Sigmoid colon (tissue), 7 donors: ENCODE measurements around the gene WSB1. TPM values are rescaled to one million over a fixed set of nuclear protein-coding genes. Genes with fewer than 3 reads are reported as not detected.

Experiments
- DNase-seq: peaks from one replicate; pipeline ENCODE4 v3.0.0-alpha.2; 2019
- H3K27ac ChIP-seq, 4 donors: fragments of 200-600 bp; sonication (generic); one replicate each; pipeline ENCODE4 v1.5.1; 2016 to 2019; ENCODE audit warnings: mild to moderate bottlenecking in 1 of 4
- H3K27me3 ChIP-seq, 3 donors: fragments of 200-600 bp; sonication (generic); one replicate each; pipeline ENCODE4 v1.5.1; 2019; ENCODE audit warnings: mild to moderate bottlenecking in 1 of 3
- H3K36me3 ChIP-seq, 4 donors: fragments of 200-600 bp; sonication (generic); one replicate each; pipeline ENCODE4 v1.5.1; 2016 to 2019
- H3K4me1 ChIP-seq, 4 donors: fragments of 200-600 bp; sonication (generic); one replicate each; pipeline ENCODE4 v1.5.1; 2017 to 2019
- H3K4me3 ChIP-seq, 4 donors: fragments of 200-600 bp; sonication (generic); one replicate each; pipeline ENCODE4 v1.5.1; 2017 to 2019; ENCODE audit warnings: mild to moderate bottlenecking in 2 of 4, moderate library complexity in 1 of 4
- H3K9me3 ChIP-seq, 4 donors: fragments of 200-600 bp in 3 of 4; sonication (generic) in 3 of 4; one replicate each; pipeline versions ENCODE4 v1.5.1 to v1.6.1; 2013 to 2019
- EP300 ChIP-seq, 4 donors: sonication (generic); formaldehyde crosslinking; IDR thresholded peaks; one replicate each; pipeline ENCODE4 v1.6.1; 2017; ENCODE audit warnings: antibody characterized with exemption in 4 of 4
- POLR2A ChIP-seq, 2 donors: fragments of 450-650 bp; IDR thresholded peaks; one replicate each; pipeline ENCODE4 v1.6.1; 2016; ENCODE audit warnings: antibody characterized with exemption in 2 of 2, mild to moderate bottlenecking in 2 of 2, moderate library complexity in 2 of 2
- POLR2AphosphoS5 ChIP-seq, 4 donors: sonication (generic); formaldehyde crosslinking; IDR thresholded peaks; one replicate each; pipeline ENCODE4 v1.6.1; 2017; ENCODE audit warnings: antibody characterized with exemption in 4 of 4
- WGBS, 2 donors: extraction: QIAGEN DNeasy Blood & Tissue Kit; methylation state at CpG; one replicate each; pipeline ENCODE4 v1.1.7; 2013; 5-methylcytosine and 5-hydroxymethylcytosine counted together
- intact Hi-C: fragments of 100-400 bp; cut with DNase I; formaldehyde crosslinking; loops from one replicate; pipeline ENCODE4 v1.15.1; 2023
- polyA plus RNA-seq, 3 donors: library from polyadenylated mRNA; stranded (reverse); fragments of 200-250 nt; gene quantifications; one replicate each; pipeline ENCODE4 v1.2.3, GENCODE V29; 2013
- total RNA-seq, 4 donors: library from RNA; depleted of rRNA; stranded (reverse); fragments of >200 nt; gene quantifications; one replicate each; pipeline ENCODE4 v1.1.0, GENCODE V29; 2016
- TF ChIP-seq, protein P1 (sequence below), 4 experiments: fragments of 450-650 bp in 3 of 4; fragments of 200-600 bp in 1 of 4; IDR thresholded peaks; one replicate each; pipeline ENCODE4 v1.5.1; 2016 to 2019; ENCODE audit warnings: antibody characterized with exemption in 4 of 4, mild to moderate bottlenecking in 3 of 4, moderate library complexity in 2 of 4
- donor health status: healthy with polysubstance abuse.
- donor health status: Bipolar disorder and iron deficiency.
- donor health status: healthy.

WSB1 gene
- total and polyA plus RNA-seq, 7 donors = 23.4 to 240 (median 111) TPM

DNA sequence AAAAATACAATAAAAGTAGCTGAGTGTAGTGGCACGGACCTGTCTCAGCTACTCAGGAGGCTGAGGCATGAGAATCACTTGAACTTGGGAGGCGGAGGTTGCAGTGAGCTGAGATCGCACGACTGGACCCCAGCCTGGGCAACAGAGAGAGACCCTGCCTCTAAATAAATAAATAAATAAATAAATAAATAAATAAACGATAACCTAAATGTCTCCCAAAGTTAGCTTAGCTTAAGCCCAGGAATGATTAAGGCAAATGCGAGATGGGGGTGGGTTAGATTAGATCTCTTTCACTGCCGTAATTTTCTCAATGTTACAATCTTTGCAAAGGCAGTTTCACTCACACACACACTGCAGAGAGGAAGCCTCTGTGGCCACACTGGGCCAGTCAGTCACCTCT, 46.7 kb downstream of the WSB1 start:
- Histone ChIP-seq H3K27ac (no peak overlapping the region), H3K9me3 (no peaks in the 10 kb centered on the region), H3K36me3 (no peaks in the 10 kb centered on the region), H3K27me3 (no peaks in the 10 kb centered on the region), H3K4me3 (no peak overlapping the region), H3K4me1 (peaks cover 0 to 14% (median 0%) of the 10 kb centered on the region in 4 donors)
- WGBS, 2 donors = 97% methylated on average over 7 of the region's 7 CpGs
- DNase-seq = no peak
- no peak for TF ChIP-seq POLR2A (IDR thresholded peaks at IDR 0.05)
- TF ChIP-seq, protein P1, sequence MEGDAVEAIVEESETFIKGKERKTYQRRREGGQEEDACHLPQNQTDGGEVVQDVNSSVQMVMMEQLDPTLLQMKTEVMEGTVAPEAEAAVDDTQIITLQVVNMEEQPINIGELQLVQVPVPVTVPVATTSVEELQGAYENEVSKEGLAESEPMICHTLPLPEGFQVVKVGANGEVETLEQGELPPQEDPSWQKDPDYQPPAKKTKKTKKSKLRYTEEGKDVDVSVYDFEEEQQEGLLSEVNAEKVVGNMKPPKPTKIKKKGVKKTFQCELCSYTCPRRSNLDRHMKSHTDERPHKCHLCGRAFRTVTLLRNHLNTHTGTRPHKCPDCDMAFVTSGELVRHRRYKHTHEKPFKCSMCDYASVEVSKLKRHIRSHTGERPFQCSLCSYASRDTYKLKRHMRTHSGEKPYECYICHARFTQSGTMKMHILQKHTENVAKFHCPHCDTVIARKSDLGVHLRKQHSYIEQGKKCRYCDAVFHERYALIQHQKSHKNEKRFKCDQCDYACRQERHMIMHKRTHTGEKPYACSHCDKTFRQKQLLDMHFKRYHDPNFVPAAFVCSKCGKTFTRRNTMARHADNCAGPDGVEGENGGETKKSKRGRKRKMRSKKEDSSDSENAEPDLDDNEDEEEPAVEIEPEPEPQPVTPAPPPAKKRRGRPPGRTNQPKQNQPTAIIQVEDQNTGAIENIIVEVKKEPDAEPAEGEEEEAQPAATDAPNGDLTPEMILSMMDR (IDR thresholded peaks at IDR 0.05) = no peak
- TF ChIP-seq EP300 (IDR thresholded peaks at IDR 0.05) = no peak
- no peak for TF ChIP-seq POLR2AphosphoS5 (IDR thresholded peaks at IDR 0.05)
- intact Hi-C loops = no loop called here

DNA sequence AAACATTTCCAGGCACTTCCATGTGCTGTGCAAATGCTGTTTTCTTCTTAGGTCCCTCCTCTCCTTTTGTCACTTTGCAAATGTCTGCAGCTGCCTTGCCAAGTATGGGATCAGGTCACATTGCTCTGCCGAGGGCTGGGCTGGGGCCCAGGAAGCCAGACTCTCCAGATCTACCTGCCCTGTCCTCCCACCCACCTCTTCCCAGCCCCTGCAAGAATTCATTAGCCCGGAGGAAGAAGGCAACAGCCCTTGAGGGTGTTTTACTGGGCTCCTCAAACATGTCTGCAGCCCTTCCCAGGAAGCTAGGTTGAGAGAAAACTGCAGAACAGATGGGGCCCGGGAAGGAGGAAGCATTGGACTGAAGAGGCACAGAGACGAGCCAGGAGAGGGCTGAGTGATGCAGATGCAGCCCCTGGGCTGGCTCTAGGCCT, 47.1 kb downstream of the WSB1 start:
- Histone ChIP-seq H3K4me1 (peaks cover 0 to 14% (median 0%) of the 10 kb centered on the region in 4 donors), H3K9me3 (no peaks in the 10 kb centered on the region), H3K27me3 (no peaks in the 10 kb centered on the region), H3K27ac (no peak overlapping the region), H3K4me3 (no peak overlapping the region), H3K36me3 (no peaks in the 10 kb centered on the region)
- WGBS, 2 donors = 45 to 54% methylated on average over 4 of the region's 4 CpGs
- TF ChIP-seq, protein P1 (IDR thresholded peaks at IDR 0.05) = no peak
- no peak for TF ChIP-seq POLR2AphosphoS5 (IDR thresholded peaks at IDR 0.05)
- no peak for TF ChIP-seq EP300 (IDR thresholded peaks at IDR 0.05)
- no peak for TF ChIP-seq POLR2A (IDR thresholded peaks at IDR 0.05)
- intact Hi-C loops = no loop called here
- no peak for DNase-seq

DNA sequence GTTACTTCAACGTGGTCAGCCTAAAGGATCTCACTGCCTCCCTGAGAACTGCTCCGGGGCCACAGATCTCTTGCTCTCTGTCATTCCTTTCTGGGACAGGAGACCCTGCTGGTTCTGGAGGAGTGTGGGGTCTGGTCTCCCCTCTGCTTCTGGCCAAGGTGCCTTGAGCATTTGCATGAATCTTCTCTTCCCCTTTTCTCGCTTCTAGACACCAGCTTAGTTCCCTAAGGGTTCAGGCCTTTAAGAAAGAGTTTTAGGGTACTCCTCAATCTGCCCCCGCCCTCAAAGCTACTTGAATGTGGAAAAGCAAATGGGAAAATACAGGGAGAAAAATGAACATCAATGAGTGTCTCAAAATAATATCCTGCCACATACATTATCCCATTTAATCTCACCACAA, 48.1 kb downstream of the WSB1 start:
- Histone ChIP-seq H3K4me3 (no peak overlapping the region), H3K36me3 (no peaks in the 10 kb centered on the region), H3K27ac (no peak overlapping the region), H3K4me1 (peaks cover 0 to 14% (median 0%) of the 10 kb centered on the region in 4 donors), H3K27me3 (no peaks in the 10 kb centered on the region), H3K9me3 (no peaks in the 10 kb centered on the region)
- intact Hi-C loops = no loop called here
- TF ChIP-seq, protein P1 (IDR thresholded peaks at IDR 0.05) = no peak
- TF ChIP-seq EP300 (IDR thresholded peaks at IDR 0.05) (no peak), POLR2AphosphoS5 (IDR thresholded peaks at IDR 0.05) (no peak), POLR2A (IDR thresholded peaks at IDR 0.05) (no peak)
- 90 to 91% methylated on average over 4 of the region's 4 CpGs for WGBS, 2 donors
- DNase-seq = no peak

DNA sequence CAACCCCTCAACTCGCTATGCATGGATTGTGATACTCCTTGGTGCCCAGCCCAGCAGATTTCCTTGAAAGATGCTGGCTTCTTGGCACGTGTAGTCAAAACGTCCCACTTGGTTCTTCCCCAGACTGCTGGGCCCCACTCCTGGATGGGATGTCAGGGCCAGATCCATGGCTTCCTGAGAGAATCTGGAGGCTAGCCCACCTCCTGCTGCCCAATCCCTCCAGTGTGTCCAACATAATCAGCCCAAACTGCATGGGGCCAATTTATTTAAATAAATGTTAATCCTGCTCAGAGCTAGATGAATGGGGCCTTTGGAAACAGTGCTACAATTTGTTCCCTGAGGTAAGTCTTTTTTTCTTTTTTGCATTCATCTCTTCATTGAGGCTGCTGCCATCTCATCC, 49.4 kb downstream of the WSB1 start:
- 92% methylated on average over 3 of the region's 3 CpGs for WGBS, 2 donors
- no peak for DNase-seq
- no peaks in the 10 kb centered on the region for H3K9me3 ChIP-seq

More for the DNA sequence above, 49.4 kb downstream of the WSB1 start:
- Histone ChIP-seq H3K4me3 (no peak overlapping the region), H3K27me3 (no peaks in the 10 kb centered on the region), H3K4me1 (peaks cover 0 to 15% (median 2%) of the 10 kb centered on the region in 4 donors), H3K36me3 (no peaks in the 10 kb centered on the region), H3K27ac (peak overlapping the region in 1 of 4 donors; percentile 12)
- intact Hi-C loops = no loop called here
- TF ChIP-seq, protein P1 (IDR thresholded peaks at IDR 0.05) = no peak
- TF ChIP-seq POLR2AphosphoS5 (IDR thresholded peaks at IDR 0.05) = no peak
- TF ChIP-seq POLR2A (IDR thresholded peaks at IDR 0.05) = no peak
- no peak for TF ChIP-seq EP300 (IDR thresholded peaks at IDR 0.05)
